K562 (cell line): ENCODE results near the gene LMO2. TPM values are rescaled to one million over a fixed set of nuclear protein-coding genes. Genes with fewer than 3 reads are reported as not detected.
A peak's percentile ranks its signal among the peaks of the same experiment; 100 is the strongest.

ENCODE experiments used
- ATAC-seq: fragments of 200-7000 bp; cut with Tn5 transposase; 3 replicates; pipeline ENCODE4 v1.9.1; 2020; ENCODE audit warnings: moderate library complexity
- BruUV-seq: library from RNA; stranded (reverse); fragments of 400-500 nt; replicated peaks from 2 replicates; lab custom pipeline; 2021; lab: Mats Ljungman, UMichigan
- CTCF ChIA-PET: fragments of 300-600 bp; formaldehyde crosslinking; extraction: SDS; loops from one replicate; lab custom pipeline; 2021; ENCODE audit warnings: low intra/inter-chr PET ratio; lab: Yijun Ruan, JAX
- POLR2A ChIA-PET: fragments of 300-600, 350-650 bp; sonication (Branson Sonifier 250); formaldehyde crosslinking; extraction: SDS; loops from one replicate; lab custom pipeline; 2021; ENCODE audit warnings: antibody characterized with exemption, inconsistent platforms; lab: Yijun Ruan, JAX
- DNase-seq, 4 experiments: peaks; one replicate each; pipeline versions ENCODE4 v3.0.0 to v3.0.0-alpha.2; 2011 to 2018; ENCODE audit warnings: low spot score in 3 of 4, mixed read lengths in 3 of 4; ENCODE audit errors: extremely low read depth in 1 of 4
- FAIRE-seq: peaks from 2 replicates; lab custom pipeline; 2011; peaks lifted over from hg19 to GRCh38; lab: Jason Lieb, UNC
- H2AFZ ChIP-seq: 2 replicates; pipeline ENCODE4 v1.6.0; 2011; ENCODE audit warnings: low read depth, low read length, control low read depth, inconsistent platforms
- H3K27ac ChIP-seq: fragments of 200-600 bp; 3 replicates; pipeline ENCODE4 v1.8.0; 2011; ENCODE audit warnings: low read depth, mild to moderate bottlenecking, control low read depth, inconsistent platforms, low read length, moderate library complexity, mixed read lengths; ENCODE audit errors: extremely low read depth
- H3K27me3 ChIP-seq, 2 experiments: fragments of 300-600 bp in 1 of 2; 2 replicates in 1 of 2; 3 replicates in 1 of 2; pipeline versions ENCODE4 v1.6.0 to v1.8.0; 2011; ENCODE audit warnings: inconsistent platforms in 2 of 2, low read length in 2 of 2, mild to moderate bottlenecking in 1 of 2, mixed read lengths in 1 of 2, moderate library complexity in 1 of 2; ENCODE audit not compliant: control insufficient read depth in 2 of 2, insufficient read depth in 2 of 2
- H3K36me3 ChIP-seq: fragments of 300-600 bp; 3 replicates; pipeline ENCODE4 v1.8.0; 2011; ENCODE audit warnings: mild to moderate bottlenecking, low read length, inconsistent platforms; ENCODE audit not compliant: control insufficient read depth, insufficient read depth
- H3K4me1 ChIP-seq, 2 experiments: fragments of 200-600 bp in 1 of 2; replicated peaks in 1 of 2; 2 replicates in 1 of 2; 3 replicates in 1 of 2; pipeline versions ENCODE4 v1.5.1 to v1.8.0; 2011; ENCODE audit warnings: inconsistent platforms in 2 of 2, low read length in 2 of 2, mild to moderate bottlenecking in 1 of 2, mixed read lengths in 1 of 2, moderate library complexity in 1 of 2; ENCODE audit not compliant: control insufficient read depth in 2 of 2, insufficient read depth in 2 of 2
- H3K4me2 ChIP-seq: 2 replicates; pipeline ENCODE4 v1.6.1; 2011; ENCODE audit warnings: low read length, control low read depth, inconsistent platforms, mixed read lengths; ENCODE audit not compliant: insufficient read depth
- H3K4me3 ChIP-seq: fragments of 200-600 bp; sonication (generic), shearing (Covaris generic); 2 replicates; pipeline ENCODE4 v1.5.1; 2016; ENCODE audit warnings: control low read depth, inconsistent platforms
- H3K79me2 ChIP-seq: fragments of 200-600 bp; 3 replicates; pipeline ENCODE4 v1.8.0; 2011; ENCODE audit warnings: low read length, inconsistent platforms; ENCODE audit not compliant: control insufficient read depth, insufficient read depth
- H3K9ac ChIP-seq, 2 experiments: 2 replicates each; pipeline versions ENCODE4 v1.6.0 to v1.6.1; 2011; ENCODE audit warnings: low read depth in 2 of 2, low read length in 2 of 2, control low read depth in 1 of 2, inconsistent platforms in 1 of 2, mild to moderate bottlenecking in 1 of 2, mixed read lengths in 1 of 2; ENCODE audit not compliant: insufficient read depth in 1 of 2
- H3K9me1 ChIP-seq: one replicate; pipeline ENCODE4 v1.6.0; 2011; ENCODE audit warnings: inconsistent platforms, mild to moderate bottlenecking, low read length, moderate library complexity; ENCODE audit not compliant: control insufficient read depth, insufficient read depth
- H3K9me3 ChIP-seq: replicated peaks from 2 replicates; pipeline ENCODE4 v1.5.1; 2011; ENCODE audit warnings: low read depth, low read length, inconsistent platforms; ENCODE audit not compliant: control insufficient read depth, insufficient read depth
- H4K20me1 ChIP-seq: replicated peaks from 2 replicates; pipeline ENCODE4 v1.6.1; 2011; ENCODE audit warnings: low read length, inconsistent platforms, mixed read lengths; ENCODE audit not compliant: control insufficient read depth, insufficient read depth
- DDX20 ChIP-seq: fragments of 450-650 bp; IDR thresholded peaks from 2 replicates; pipeline ENCODE4 v1.6.1; 2016; ENCODE audit warnings: missing genetic modification characterization, low read depth, mild to moderate bottlenecking, missing compliant biosample characterization, moderate library complexity
- ELF1 ChIP-seq: fragments of 200-800 bp; sonication (Bioruptor generic); IDR thresholded peaks from 2 replicates; pipeline ENCODE4 v1.6.1; 2016; ENCODE audit warnings: missing genetic modification characterization, missing compliant biosample characterization
- MECOM ChIP-seq: fragments of 250-450 bp; sonication (Bioruptor Pico); IDR thresholded peaks from 2 replicates; pipeline ENCODE4 v1.8.0; 2022; ENCODE audit warnings: inconsistent platforms
- MTA2 ChIP-seq: fragments of 450-650 bp; IDR thresholded peaks from 2 replicates; pipeline ENCODE4 v1.6.1; 2016; ENCODE audit warnings: low read depth
- WGBS: fragments of 100-300 bp; shearing (Covaris generic); methylation state at CpG from one replicate; pipeline ENCODE4 v1.1.6; 2016; ENCODE audit warnings: low coverage, mixed read lengths; ENCODE audit not compliant: insufficient coverage; ENCODE audit errors: missing lambda C conversion rate; 5-methylcytosine and 5-hydroxymethylcytosine counted together
- in situ Hi-C: fragments of 300-500 bp; cut with MboI; formaldehyde crosslinking; loops from 4 replicates; pipeline ENCODE4 v1.15.0; 2018; ENCODE audit warnings: inconsistent platforms, mixed read lengths
- intact Hi-C: fragments of 100-400 bp; cut with micrococcal nuclease; formaldehyde crosslinking; loops from 2 replicates; pipeline ENCODE4 v1.14.2; 2022
- polyA plus RNA-seq, 8 experiments: library from polyadenylated mRNA; depleted of rRNA in 4 of 8; stranded (reverse) in 5 of 8; unstranded in 3 of 8; fragments of >200 nt; fragmentation: Nextera tagmentation in 2 of 8; fragmentation: Illumina TruSeq in 1 of 8; extraction: Ambion mirVana in 2 of 8; extraction: Trizol in 1 of 8; gene quantifications; 2 replicates each; pipeline versions ENCODE4 v1.2.1 to v1.2.3, GENCODE V29; 2011 to 2014; ENCODE audit warnings: inconsistent platforms in 1 of 8, missing spikeins in 1 of 8
- total RNA-seq, 7 experiments: library from RNA; depleted of rRNA in 6 of 7; stranded (reverse); fragments of >200 nt in 6 of 7; fragmentation: Illumina TruSeq in 2 of 7; extraction: Trizol in 2 of 7; gene quantifications; 2 replicates each; pipeline versions ENCODE4 v1.2.1 to v1.2.3, GENCODE V29; 2011 to 2021; ENCODE audit warnings: low replicate concordance in 1 of 7

LMO2 gene
- total and polyA plus RNA-seq, 9 of the 15 experiments (the other 6 are each of a cell fraction or from before 2014, with no cell fraction given) = 6.9 to 126 (median 91.5) TPM

DNA sequence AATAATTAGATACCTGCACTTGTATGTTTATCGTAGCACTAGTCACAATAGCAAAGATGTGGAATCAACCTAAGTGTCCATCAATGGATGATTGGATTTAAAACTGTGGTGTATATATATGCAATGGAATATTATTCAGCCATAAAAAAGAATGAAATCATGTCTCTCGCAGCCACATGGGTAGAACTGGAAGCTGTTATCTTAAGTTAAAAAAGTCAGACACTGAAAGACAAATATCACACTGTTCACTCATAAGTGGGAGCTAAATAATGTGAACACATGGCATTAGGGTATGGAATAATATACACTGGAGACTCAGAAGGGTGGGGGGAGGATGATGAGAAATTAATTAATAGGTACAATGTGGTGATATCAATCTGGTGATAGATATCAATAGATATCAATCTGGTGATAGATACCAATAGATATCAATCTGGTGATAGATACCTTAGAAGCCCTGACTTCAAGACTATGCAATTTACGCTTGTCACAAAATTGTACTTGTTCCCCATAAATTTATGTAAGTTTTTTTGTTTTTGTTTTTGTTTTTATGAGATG lies 2.0 kb downstream of the LMO2 start (continued):
- TF ChIP-seq DDX20 (tag) = no peak
- 0 out of 2 replicates have a peak, but pooled peaks have one; percentile 19 for TF ChIP-seq MTA2

- Histone ChIP-seq H3K27ac (no peak overlapping the region), H3K4me3 (peak overlapping the region; percentile 6), H2AFZ (no peak overlapping the region), H3K9me1 (no peaks in the 10 kb centered on the region), H3K79me2 (peaks cover 47% of the 10 kb centered on the region), H3K4me1 (peaks cover 41 to 64% of the 10 kb centered on the region in 2 experiments), H4K20me1 (no peaks in the 10 kb centered on the region), H3K36me3 (no peaks in the 10 kb centered on the region; the same call in 2 of the 3 replicates), H3K27me3 (no peaks in the 10 kb centered on the region)
- CTCF ChIA-PET = no interaction called here
- intact Hi-C loops (no loop called here), in situ Hi-C loops (no loop called here)
- WGBS = 85% methylated on average over 5 of the region's 6 CpGs
- no peak for FAIRE-seq
- no TSS peak for BruUV-seq
- POLR2A ChIA-PET = interaction anchor here (5.0 kb wide), 1 partner anchor 10 kb away, joined by 38 read pairs; no protein-coding TSS in a partner anchor
- TF ChIP-seq ELF1 (tag) (no peak), MECOM (CRISPR knock-in tag) (no peak)
- TF ChIP-seq, all 486 proteins: peak for 0
- Histone ChIP-seq H3K9ac (0 out of 4 replicates have a peak overlapping the region, but pooled peaks of 1 of the 2 experiments have one; percentile 51), H3K4me2 (peak overlapping the region; percentile 94), H3K9me3 (no peaks in the 10 kb centered on the region)
- no peak for ATAC-seq
- DNase-seq = no peak
These were observed 2.6 kb downstream of the LMO2 start for GRCh38 chr11:33889296-33889695.
